K562 (cell line): ENCODE results near the gene IPCEF1. TPM values are rescaled to one million over a fixed set of nuclear protein-coding genes. Genes with fewer than 3 reads are reported as not detected.

ENCODE experiments used
- CCNT2 ChIP-seq: IDR thresholded peaks from 2 replicates; pipeline ENCODE4 v1.6.1; 2011; ENCODE audit warnings: borderline replicate concordance, low read depth, mild to moderate bottlenecking, moderate library complexity, mixed read lengths, low read length; ENCODE audit not compliant: insufficient read length; ENCODE audit errors: extremely low read depth
- FOXP4 ChIP-seq: sonication (generic); formaldehyde crosslinking; IDR thresholded peaks from 2 replicates; pipeline ENCODE4 v1.8.0; 2022; ENCODE audit warnings: mild to moderate bottlenecking, missing genetic modification reagents, borderline replicate concordance
- HBP1 ChIP-seq: fragments of 450-650 bp; formaldehyde crosslinking; IDR thresholded peaks from 2 replicates; pipeline ENCODE4 v1.4.0; 2022; ENCODE audit warnings: missing genetic modification characterization
- HNRNPK ChIP-seq: fragments of 200-400 bp; formaldehyde crosslinking; IDR thresholded peaks from one replicate; pipeline ENCODE4 v1.6.1; 2018; ENCODE audit warnings: mild to moderate bottlenecking, low read depth, low read length; ENCODE audit not compliant: poor library complexity, severe bottlenecking
- KLF13 ChIP-seq: fragments of 450-650 bp; IDR thresholded peaks from 2 replicates; pipeline ENCODE4 v1.6.1; 2016; ENCODE audit warnings: missing genetic modification characterization, low read depth, mild to moderate bottlenecking, missing compliant biosample characterization, moderate library complexity, borderline replicate concordance
- SMARCC2 ChIP-seq: fragments of 450-650 bp; IDR thresholded peaks from 2 replicates; pipeline ENCODE4 v1.6.1; 2017; ENCODE audit warnings: antibody characterized with exemption, moderate library complexity, mild to moderate bottlenecking, low read depth
- SRSF1 ChIP-seq: fragments of 200-400 bp; formaldehyde crosslinking; IDR thresholded peaks from 2 replicates; pipeline ENCODE4 v1.6.1; 2017; ENCODE audit warnings: mild to moderate bottlenecking, low read depth, low read length, moderate library complexity
- TBL1XR1 ChIP-seq, 2 experiments: IDR thresholded peaks; 2 replicates each; pipeline ENCODE4 v1.6.1; 2012; ENCODE audit warnings: improper control_type of control experiment in 2 of 2, low read length in 2 of 2, mild to moderate bottlenecking in 1 of 2
- VEZF1 ChIP-seq: fragments of 200-800 bp; sonication (Bioruptor generic); IDR thresholded peaks from 2 replicates; pipeline ENCODE4 v1.6.1; 2017; ENCODE audit warnings: missing genetic modification characterization, missing compliant biosample characterization
- ZNF740 ChIP-seq, 3 experiments: fragments of 200-800 bp in 1 of 3; sonication (Bioruptor generic) in 1 of 3; sonication (generic) in 1 of 3; formaldehyde crosslinking in 1 of 3; IDR thresholded peaks; 2 replicates each; pipeline versions ENCODE4 v1.6.1 to v1.8.0; 2016 to 2022; ENCODE audit warnings: mild to moderate bottlenecking in 2 of 3, missing compliant biosample characterization in 2 of 3, missing genetic modification characterization in 2 of 3, missing genetic modification reagents in 1 of 3
- polyA plus RNA-seq, 8 experiments: library from polyadenylated mRNA; depleted of rRNA in 4 of 8; stranded (reverse) in 5 of 8; unstranded in 3 of 8; fragments of >200 nt; fragmentation: Nextera tagmentation in 2 of 8; fragmentation: Illumina TruSeq in 1 of 8; extraction: Ambion mirVana in 2 of 8; extraction: Trizol in 1 of 8; gene quantifications; 2 replicates each; pipeline versions ENCODE4 v1.2.1 to v1.2.3, GENCODE V29; 2011 to 2014; ENCODE audit warnings: inconsistent platforms in 1 of 8, missing spikeins in 1 of 8
- total RNA-seq, 7 experiments: library from RNA; depleted of rRNA in 6 of 7; stranded (reverse); fragments of >200 nt in 6 of 7; fragmentation: Illumina TruSeq in 2 of 7; extraction: Trizol in 2 of 7; gene quantifications; 2 replicates each; pipeline versions ENCODE4 v1.2.1 to v1.2.3, GENCODE V29; 2011 to 2021; ENCODE audit warnings: low replicate concordance in 1 of 7

Gene IPCEF1
- total and polyA plus RNA-seq, 9 of the 15 experiments (the other 6 are each of a cell fraction or from before 2014, with no cell fraction given), result 0.14 to 0.18 TPM; not detected in 7

GRCh38 chr6:154280521-154280920 is 76.1 kb downstream of the IPCEF1 start (continued):
- no peak for TF ChIP-seq CCNT2
- TF ChIP-seq FOXP4 (CRISPR knock-in tag), result no peak
- no peak for TF ChIP-seq SRSF1
- TF ChIP-seq ZNF740 (CRISPR knock-in tag; IDR thresholded peaks at IDR 0.05), result no peak
- TF ChIP-seq ZNF740 (tag; IDR thresholded peaks at IDR 0.05), result no peak
- TF ChIP-seq SMARCC2, result no peak
- no peak for TF ChIP-seq HBP1 (CRISPR knock-in tag)
- no peak for TF ChIP-seq HNRNPK
- no peak for TF ChIP-seq VEZF1 (CRISPR knock-in tag)
- no peak for TF ChIP-seq KLF13 (tag)
- TF ChIP-seq TBL1XR1 (IDR thresholded peaks at IDR 0.05; ENCODE audit: low read length in 2 of 2), result no peak
